ENCODE results near the gene SGCA.

The SGCA gene

DNA sequence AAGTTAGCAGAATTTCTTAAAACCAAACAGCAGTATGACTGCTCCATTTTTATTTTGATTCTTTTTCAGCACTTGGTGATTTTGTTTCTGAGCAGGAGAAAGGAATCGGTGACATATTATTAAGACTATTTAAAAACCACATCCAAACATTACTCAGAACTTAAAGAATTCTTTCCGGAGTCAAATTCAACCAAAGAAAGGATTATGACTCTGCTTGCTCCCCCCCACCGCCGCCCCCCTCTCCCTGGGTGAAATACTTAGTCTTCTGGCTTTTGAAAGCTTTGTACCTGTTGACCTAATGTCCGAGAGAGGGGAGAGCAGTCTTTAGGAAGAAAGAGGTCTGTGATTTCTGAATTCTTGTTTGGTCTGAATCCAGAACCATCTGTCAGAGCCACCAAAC, 53.5 kb downstream of the SGCA start:
- no peaks in the 10 kb centered on the region for H3K36me3 Mint-ChIP-seq
- H3K27ac Mint-ChIP-seq, result no peak overlapping the region
- peaks cover under 1% of the 10 kb centered on the region for H3K9me3 Mint-ChIP-seq
- H3K4me3 Mint-ChIP-seq, result no peak overlapping the region
- H3K27me3 Mint-ChIP-seq, result peaks cover 32% of the 10 kb centered on the region
- H3K4me1 Mint-ChIP-seq, result no peaks in the 10 kb centered on the region
- no peak for ATAC-seq

DNA sequence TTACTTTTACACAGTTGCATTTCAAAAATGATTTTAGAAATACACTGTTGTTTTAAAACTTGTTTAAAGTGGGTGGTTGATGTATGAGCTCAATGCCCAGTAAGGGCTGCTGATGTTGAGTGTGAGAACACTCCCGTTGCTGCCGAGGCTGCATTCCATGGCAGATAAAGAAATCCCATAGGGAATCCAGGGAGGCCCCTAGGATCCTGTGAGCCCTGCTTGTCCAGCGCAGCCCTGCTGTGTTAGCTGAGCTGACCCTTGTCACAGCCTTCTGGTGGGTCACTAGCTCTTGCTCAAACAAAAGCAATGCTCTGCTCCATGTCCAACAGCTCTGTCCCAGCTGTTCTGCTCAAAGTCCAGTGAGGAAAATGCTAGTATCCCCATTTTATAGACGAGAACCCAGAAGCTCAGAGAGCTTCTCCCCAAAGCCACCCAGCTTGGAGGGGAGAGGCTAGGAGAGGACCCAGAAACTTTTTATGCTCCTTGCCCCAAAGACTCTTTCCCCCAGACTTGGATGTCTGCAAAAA, 54.2 kb downstream of the SGCA start:
- Mint-ChIP-seq H3K27me3 (peaks cover 28% of the 10 kb centered on the region), H3K4me1 (no peaks in the 10 kb centered on the region), H3K36me3 (no peaks in the 10 kb centered on the region), H3K9me3 (peaks cover 6% of the 10 kb centered on the region), H3K4me3 (no peak overlapping the region), H3K27ac (no peak overlapping the region)
- ATAC-seq, result no peak

DNA sequence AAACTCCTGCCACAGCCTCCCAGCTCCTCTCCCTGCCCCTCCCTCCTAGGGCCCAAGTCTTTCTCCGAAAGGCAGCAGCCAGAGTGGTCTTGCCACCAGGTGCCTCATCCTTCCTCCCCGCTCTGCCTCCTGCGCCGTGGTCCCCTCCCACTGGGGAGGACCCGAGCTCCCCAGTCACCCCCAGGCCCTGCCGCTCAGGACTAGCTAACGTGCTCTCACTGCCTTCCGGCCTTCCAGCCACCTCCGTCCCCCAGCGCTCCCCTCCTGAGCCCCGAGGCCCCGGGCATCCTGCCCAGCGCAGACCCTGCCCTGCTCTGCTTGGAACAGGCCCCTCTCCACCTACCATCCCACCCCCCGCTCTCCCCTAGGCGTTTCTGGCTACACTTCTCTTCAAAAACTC, 55.0 kb downstream of the SGCA start:
- Mint-ChIP-seq H3K9me3 (peaks cover 9% of the 10 kb centered on the region), H3K4me1 (no peaks in the 10 kb centered on the region), H3K27ac (no peak overlapping the region), H3K27me3 (peaks cover 28% of the 10 kb centered on the region), H3K36me3 (no peaks in the 10 kb centered on the region), H3K4me3 (no peak overlapping the region)
- ATAC-seq, result peak; percentile 51

DNA sequence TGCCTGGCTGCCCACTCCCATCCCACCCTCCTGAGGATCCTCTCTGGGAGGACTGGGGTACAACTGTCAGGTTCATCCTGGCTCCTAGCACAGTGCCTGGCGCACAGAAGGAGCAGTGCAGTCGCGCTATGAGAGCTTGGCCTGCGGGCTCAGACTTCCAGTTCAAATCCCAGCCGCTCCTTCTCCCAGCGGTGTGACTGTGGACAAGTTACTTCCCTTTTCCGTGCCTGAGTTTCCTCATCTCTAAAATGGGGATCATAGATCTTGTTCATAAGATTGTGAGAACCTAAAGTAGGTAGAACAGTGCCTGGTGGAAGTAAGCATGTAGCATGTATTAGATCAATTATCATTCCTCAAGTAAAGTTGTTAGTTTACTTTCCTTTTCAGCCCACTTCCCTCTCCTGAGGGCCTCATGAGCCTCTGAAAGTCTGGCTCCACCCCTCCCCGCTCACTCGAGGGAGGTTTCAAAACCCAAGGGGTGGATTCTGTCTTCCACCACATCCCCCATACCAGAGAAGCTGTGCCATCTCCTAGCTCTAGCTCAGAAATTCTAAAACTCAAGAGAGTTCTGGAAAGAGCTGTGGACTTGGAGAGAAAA, 55.6 kb downstream of the SGCA start:
- H3K9me3 Mint-ChIP-seq, result peaks cover 9% of the 10 kb centered on the region
- no peaks in the 10 kb centered on the region for H3K4me1 Mint-ChIP-seq
- no peaks in the 10 kb centered on the region for H3K36me3 Mint-ChIP-seq
- H3K27ac Mint-ChIP-seq, result no peak overlapping the region
- H3K27me3 Mint-ChIP-seq, result peaks cover 28% of the 10 kb centered on the region
- no peak overlapping the region for H3K4me3 Mint-ChIP-seq
- ATAC-seq, result peak; percentile 48

DNA sequence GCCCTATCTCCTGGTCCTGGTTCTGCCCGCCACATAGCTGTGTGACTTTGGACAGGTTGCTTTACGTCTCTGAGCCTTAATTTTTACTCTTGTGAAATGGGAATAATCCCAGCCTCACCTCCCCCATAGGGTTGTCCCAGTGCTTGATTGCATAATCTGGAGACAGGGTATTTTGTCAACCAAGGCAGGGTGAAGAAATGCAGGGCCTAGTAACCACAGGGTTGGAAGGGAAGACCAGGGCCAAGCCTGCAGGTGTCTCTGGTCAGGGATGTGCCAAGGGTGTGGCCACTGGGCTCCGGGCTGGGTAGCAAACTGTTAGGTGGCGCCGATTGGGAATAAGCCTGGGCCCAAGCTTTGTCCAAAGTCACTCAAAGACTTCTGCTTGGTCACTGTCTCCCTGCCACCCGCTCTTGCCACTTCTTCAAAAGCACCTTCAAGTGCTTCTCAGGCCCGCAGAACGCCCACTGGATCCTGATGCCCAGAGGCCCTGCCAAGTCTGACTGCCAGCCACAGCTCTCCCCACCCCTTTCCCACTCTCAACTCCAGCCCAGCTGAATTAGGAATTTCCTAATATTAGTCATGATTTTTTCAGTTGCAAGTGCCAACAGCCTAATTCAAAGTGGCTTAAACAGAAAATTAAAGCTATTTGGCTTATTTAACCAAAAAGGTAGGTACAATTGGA, 56.2 kb downstream of the SGCA start:
- Mint-ChIP-seq H3K27ac (no peak overlapping the region), H3K4me3 (no peak overlapping the region), H3K9me3 (peaks cover 9% of the 10 kb centered on the region)

DNA sequence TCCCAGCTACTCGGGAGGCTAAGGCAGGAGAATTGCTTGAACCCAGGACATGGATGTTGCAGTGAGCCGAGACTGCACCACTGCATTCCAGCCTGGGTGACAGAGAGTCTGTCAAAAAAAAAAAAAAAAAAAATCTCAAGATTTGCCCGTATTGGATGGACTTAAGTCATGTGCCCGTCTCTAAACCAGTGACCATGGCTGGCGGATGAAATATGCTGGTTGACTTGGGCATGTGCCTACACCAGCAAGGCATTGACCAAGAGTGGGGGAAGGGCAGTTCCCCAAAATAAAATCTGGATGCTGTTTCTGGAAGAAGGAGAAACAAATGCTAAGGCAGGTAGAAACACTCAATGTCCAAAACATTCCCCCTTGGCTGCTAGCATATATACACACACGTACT, 57.1 kb downstream of the SGCA start:
- Mint-ChIP-seq H3K36me3 (peaks cover 7% of the 10 kb centered on the region), H3K27ac (no peak overlapping the region), H3K4me1 (no peaks in the 10 kb centered on the region), H3K27me3 (peaks cover 37% of the 10 kb centered on the region), H3K9me3 (peaks cover 14% of the 10 kb centered on the region), H3K4me3 (no peak overlapping the region)
- no peak for ATAC-seq

More for the DNA sequence above, 56.2 kb downstream of the SGCA start:
- Mint-ChIP-seq H3K36me3 (peaks cover 1% of the 10 kb centered on the region), H3K27me3 (peaks cover 31% of the 10 kb centered on the region), H3K4me1 (no peaks in the 10 kb centered on the region)
- ATAC-seq, result no peak

Measured in stimulated activated memory B cell treated with anti-CD40 and anti-IgM and Interleukin-4, amounts not matched to agents 10 μg/mL and 1 μg/mL and 100 μg/mL, for 72 hours (primary cell).